Suprapubic skin (tissue), 4 donors: ENCODE results near the gene ANKRD28. TPM values are rescaled to one million over a fixed set of nuclear protein-coding genes. Genes with fewer than 3 reads are reported as not detected.

ENCODE experiments used
- DNase-seq, 2 donors: peaks; one replicate each; pipeline ENCODE4 v3.0.0-alpha.2; 2019; ENCODE audit warnings: low spot score in 2 of 2
- H3K27ac ChIP-seq: fragments of 200-600 bp; sonication (generic); one replicate; pipeline ENCODE4 v1.5.1; 2019
- H3K27me3 ChIP-seq: fragments of 200-600 bp; sonication (generic); one replicate; pipeline ENCODE4 v1.5.1; 2019
- H3K36me3 ChIP-seq: fragments of 200-600 bp; sonication (generic); one replicate; pipeline ENCODE4 v1.5.1; 2019
- H3K4me1 ChIP-seq: fragments of 200-600 bp; sonication (generic); one replicate; pipeline ENCODE4 v1.5.1; 2019
- H3K4me3 ChIP-seq: fragments of 200-600 bp; sonication (generic); one replicate; pipeline ENCODE4 v1.5.1; 2019; ENCODE audit warnings: mild to moderate bottlenecking
- H3K9me3 ChIP-seq: fragments of 200-600 bp; sonication (generic); one replicate; pipeline ENCODE4 v1.5.1; 2019
- CTCF ChIP-seq, 2 donors: fragments of 200-600 bp in 1 of 2; fragments of 450-650 bp in 1 of 2; sonication (generic) in 1 of 2; IDR thresholded peaks; one replicate each; pipeline ENCODE4 v1.5.1; 2016 to 2019; ENCODE audit warnings: antibody characterized with exemption in 2 of 2, mild to moderate bottlenecking in 1 of 2, moderate library complexity in 1 of 2
- EP300 ChIP-seq: sonication (generic); formaldehyde crosslinking; IDR thresholded peaks from one replicate; pipeline ENCODE4 v1.6.1; 2017; ENCODE audit warnings: antibody characterized with exemption
- POLR2A ChIP-seq, 2 donors: fragments of 450-650 bp; IDR thresholded peaks; one replicate each; pipeline ENCODE4 v1.6.1; 2017; ENCODE audit warnings: antibody characterized with exemption in 2 of 2, mild to moderate bottlenecking in 2 of 2, moderate library complexity in 2 of 2
- POLR2AphosphoS5 ChIP-seq, 3 donors: sonication (generic); formaldehyde crosslinking; IDR thresholded peaks; one replicate each; pipeline ENCODE4 v1.6.1; 2017; ENCODE audit warnings: antibody characterized with exemption in 3 of 3
- whole genome bisulfite sequencing: methylation state at CpG from one replicate; pipeline ENCODE4 v1.1.5; 2018; 5-methylcytosine and 5-hydroxymethylcytosine counted together
- total RNA-seq, 4 donors: library from RNA; depleted of rRNA; stranded (reverse); fragments of >200 nt; gene quantifications; one replicate each; pipeline ENCODE4 v1.1.0, GENCODE V29; 2016

ANKRD28 gene
- total RNA-seq, 4 donors from 2014 or later: 24.4 to 62.3 (median 48.3) TPM

- TF ChIP-seq POLR2A (IDR thresholded peaks at IDR 0.05): no peak
- no peak for TF ChIP-seq EP300
- TF ChIP-seq POLR2AphosphoS5 (IDR thresholded peaks at IDR 0.05): no peak
- TF ChIP-seq CTCF (IDR thresholded peaks at IDR 0.05): no peak
- peaks cover 15% of the 10 kb centered on the region for H3K9me3 ChIP-seq
- DNase-seq: no peak
- no peak overlapping the region for H3K4me3 ChIP-seq
- no peaks in the 10 kb centered on the region for H3K27me3 ChIP-seq
- no peaks in the 10 kb centered on the region for H3K36me3 ChIP-seq
- WGBS: 87% methylated on average over 3 of the region's 3 CpGs
- H3K4me1 ChIP-seq: peaks cover under 1% of the 10 kb centered on the region
- no peak overlapping the region for H3K27ac ChIP-seq
Observed at GRCh38 chr3:15653321-15653720, 144.5 kb downstream of the ANKRD28 start.

GRCh38 chr3:15651396-15651795 lies 146.4 kb downstream of the ANKRD28 start:
- TF ChIP-seq POLR2A (IDR thresholded peaks at IDR 0.05) (no peak), POLR2AphosphoS5 (IDR thresholded peaks at IDR 0.05) (no peak), EP300 (no peak), CTCF (IDR thresholded peaks at IDR 0.05) (no peak)
- Histone ChIP-seq H3K27ac (no peak overlapping the region), H3K9me3 (peaks cover 7% of the 10 kb centered on the region), H3K4me3 (no peak overlapping the region), H3K27me3 (no peaks in the 10 kb centered on the region), H3K4me1 (peaks cover 20% of the 10 kb centered on the region), H3K36me3 (no peaks in the 10 kb centered on the region)
- no peak for DNase-seq
- 80% methylated on average over 8 of the region's 8 CpGs for WGBS

GRCh38 chr3:15649858-15650257 lies 147.9 kb downstream of the ANKRD28 start:
- H3K9me3 ChIP-seq: no peaks in the 10 kb centered on the region
- 92% methylated on average over 5 of the region's 5 CpGs for WGBS

GRCh38 chr3:15649341-15649740 lies 148.4 kb downstream of the ANKRD28 start:
- Histone ChIP-seq H3K36me3 (peaks cover 4% of the 10 kb centered on the region), H3K4me1 (peaks cover 31% of the 10 kb centered on the region), H3K27me3 (no peaks in the 10 kb centered on the region), H3K9me3 (no peaks in the 10 kb centered on the region), H3K27ac (no peak overlapping the region), H3K4me3 (no peak overlapping the region)
- no peak for DNase-seq
- WGBS: 97% methylated on average over 3 of the region's 3 CpGs
- no peak for TF ChIP-seq POLR2A (IDR thresholded peaks at IDR 0.05)

More at GRCh38 chr3:15649858-15650257, 147.9 kb downstream of the ANKRD28 start:
- TF ChIP-seq POLR2AphosphoS5 (IDR thresholded peaks at IDR 0.05) (no peak), POLR2A (IDR thresholded peaks at IDR 0.05) (no peak)
- Histone ChIP-seq H3K27ac (no peak overlapping the region), H3K4me1 (peaks cover 31% of the 10 kb centered on the region), H3K4me3 (no peak overlapping the region), H3K27me3 (no peaks in the 10 kb centered on the region), H3K36me3 (no peaks in the 10 kb centered on the region)
- no peak for DNase-seq

- no peaks in the 10 kb centered on the region for H3K27me3 ChIP-seq
- no peak for DNase-seq
- 41% methylated on average over 4 of the region's 4 CpGs for WGBS
- H3K27ac ChIP-seq: peak overlapping the region; percentile 84
- peaks cover 4% of the 10 kb centered on the region for H3K36me3 ChIP-seq
- TF ChIP-seq POLR2AphosphoS5 (IDR thresholded peaks at IDR 0.05) (no peak), CTCF (IDR thresholded peaks at IDR 0.05) (no peak), EP300 (no peak), POLR2A (IDR thresholded peaks at IDR 0.05) (no peak)
- H3K4me1 ChIP-seq: peaks cover 31% of the 10 kb centered on the region
- no peak overlapping the region for H3K4me3 ChIP-seq
- no peaks in the 10 kb centered on the region for H3K9me3 ChIP-seq
Observed at GRCh38 chr3:15647611-15648167, 150.1 kb downstream of the ANKRD28 start.

- DNase-seq: peak; percentile 84 to 85
- TF ChIP-seq POLR2AphosphoS5 (IDR thresholded peaks at IDR 0.05) (peak in 1 of 3 donors; percentile 74), CTCF (IDR thresholded peaks at IDR 0.05) (no peak)
- peaks cover 4% of the 10 kb centered on the region for H3K36me3 ChIP-seq
- no peak overlapping the region for H3K4me3 ChIP-seq
- peak overlapping the region; percentile 84 for H3K27ac ChIP-seq
- WGBS: 25% methylated on average over 13 of the region's 13 CpGs
- H3K9me3 ChIP-seq: no peaks in the 10 kb centered on the region
- no peaks in the 10 kb centered on the region for H3K27me3 ChIP-seq
- H3K4me1 ChIP-seq: peaks cover 31% of the 10 kb centered on the region
Observed at GRCh38 chr3:15646851-15647511, 150.8 kb downstream of the ANKRD28 start.
